Keratinocyte (primary cell): Measurements from ENCODE around the gene CENPU.

Experiments used
- CTCF ChIP-seq, 3 experiments: IDR thresholded peaks in 1 of 3; conservative IDR thresholded peaks in 1 of 3; optimal IDR thresholded peaks in 1 of 3; 2 replicates in 2 of 3; 3 replicates in 1 of 3; pipeline versions ENCODE3 to v1.5.1; 2011; ENCODE audit warnings: low read length in 3 of 3, mild to moderate bottlenecking in 3 of 3, moderate library complexity in 2 of 3, control low read depth in 1 of 3, inconsistent platforms in 1 of 3; ENCODE audit not compliant: insufficient read depth in 2 of 3; ENCODE audit errors: extremely low read depth in 1 of 3
- EZH2 ChIP-seq: IDR thresholded peaks from one replicate; pipeline ENCODE4 v1.6.1; 2012; ENCODE audit warnings: inconsistent platforms, mild to moderate bottlenecking, low read length, moderate library complexity

- TF ChIP-seq CTCF (optimal IDR thresholded peaks at IDR 0.05 in 1 of 3, IDR thresholded peaks at IDR 0.05 in 1 of 3, conservative IDR thresholded peaks at IDR 0.05 in 1 of 3; ENCODE audit: extremely low read depth in 1 of 3, insufficient read depth in 2 of 3, low read length in 3 of 3) (no peak), EZH2 (no peak)
Measured at GRCh38 chr4:184651899-184652298, 82.0 kb downstream of the CENPU start.
